H54 (cell line): ENCODE data around the gene RBM4.
"Not testable (repeated sequence)": the region's sequence is repeated elsewhere in the genome, so short reads cannot be mapped to it uniquely, and the experiment has no call there.

Experiments
- DNase-seq: peaks from one replicate; pipeline ENCODE4 v3.0.0; 2011; ENCODE audit warnings: low spot score, mixed read lengths; ENCODE audit not compliant: insufficient read length
- FAIRE-seq: peaks from 3 replicates; lab custom pipeline; 2011; peaks lifted over from hg19 to GRCh38; lab: Jason Lieb, UNC
- POLR2A ChIP-seq: IDR thresholded peaks from 2 replicates; pipeline ENCODE4 v1.6.1; 2011; ENCODE audit warnings: low read depth, mild to moderate bottlenecking, low read length

RBM4 gene

DNA sequence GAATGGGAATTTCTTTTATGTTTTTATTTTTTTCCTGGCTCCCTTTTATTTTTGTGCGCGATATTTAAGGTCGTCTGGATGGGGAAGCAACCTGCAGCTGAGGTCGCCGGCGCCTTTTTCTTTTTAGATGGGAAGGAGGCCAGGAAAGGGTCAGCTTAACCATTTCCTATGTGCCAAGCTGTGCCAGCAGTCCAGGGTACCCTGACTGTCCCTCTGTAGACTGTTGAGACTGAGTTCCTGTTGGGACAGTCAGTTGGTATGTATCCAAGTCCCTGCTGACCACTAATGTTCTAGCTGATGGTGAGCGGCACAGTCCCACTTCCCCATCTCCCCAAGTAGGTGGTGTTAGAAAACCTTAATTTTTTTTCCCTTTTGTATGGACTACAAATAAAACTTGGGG, 11.6 kb upstream of the RBM4 start:
- no peak for DNase-seq

DNA sequence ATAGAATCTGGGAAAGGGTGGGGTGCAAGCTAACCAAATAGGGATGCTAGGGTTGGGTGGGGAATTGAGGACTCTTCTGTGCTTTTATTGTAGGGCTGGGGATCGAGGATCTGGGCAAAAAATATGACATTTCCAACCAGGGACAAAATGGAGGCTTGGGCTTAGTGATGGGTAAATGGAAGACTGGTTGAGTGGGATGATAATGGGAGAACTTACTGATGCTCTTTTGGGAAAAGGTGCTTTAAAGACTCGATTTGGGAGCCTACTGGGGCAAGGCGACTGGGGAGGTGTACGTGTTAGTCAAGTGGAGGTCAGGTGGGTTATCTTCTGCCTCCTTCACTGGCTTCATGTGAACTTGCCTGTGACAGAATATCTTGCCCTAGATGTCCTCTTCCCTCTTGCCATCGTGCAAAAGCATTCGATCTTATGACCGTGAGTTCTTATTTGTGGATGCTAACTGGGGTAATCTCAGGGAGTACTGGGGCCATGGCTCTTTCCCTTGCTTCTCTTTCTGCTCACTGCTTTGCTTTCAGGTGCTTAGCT, 10.4 kb upstream of the RBM4 start:
- no peak for FAIRE-seq
- TF ChIP-seq POLR2A = no peak
- no peak for DNase-seq

More for the DNA sequence above, 11.6 kb upstream of the RBM4 start:
- FAIRE-seq = no peak
- TF ChIP-seq POLR2A = no peak

DNA sequence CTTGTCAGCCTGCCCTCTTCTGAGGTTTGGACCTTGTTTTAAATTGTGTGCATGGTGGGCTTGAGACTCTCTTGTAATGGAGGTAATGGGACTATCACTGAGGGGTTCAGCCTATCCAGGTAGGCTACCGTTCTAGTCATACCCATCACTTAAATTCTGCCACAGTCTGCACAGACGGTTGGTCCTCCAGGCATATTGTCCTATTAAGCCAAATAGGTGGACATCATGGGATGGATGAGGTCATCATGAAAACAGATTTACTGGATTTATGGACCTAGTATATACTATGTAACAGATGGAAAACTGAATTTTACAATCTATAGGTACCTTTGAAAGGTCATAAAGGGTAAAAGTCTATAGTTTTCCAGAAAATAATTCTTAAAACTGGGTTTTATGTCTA, 9.1 kb upstream of the RBM4 start:
- DNase-seq = no peak
- FAIRE-seq = no peak
- no peak for TF ChIP-seq POLR2A

DNA sequence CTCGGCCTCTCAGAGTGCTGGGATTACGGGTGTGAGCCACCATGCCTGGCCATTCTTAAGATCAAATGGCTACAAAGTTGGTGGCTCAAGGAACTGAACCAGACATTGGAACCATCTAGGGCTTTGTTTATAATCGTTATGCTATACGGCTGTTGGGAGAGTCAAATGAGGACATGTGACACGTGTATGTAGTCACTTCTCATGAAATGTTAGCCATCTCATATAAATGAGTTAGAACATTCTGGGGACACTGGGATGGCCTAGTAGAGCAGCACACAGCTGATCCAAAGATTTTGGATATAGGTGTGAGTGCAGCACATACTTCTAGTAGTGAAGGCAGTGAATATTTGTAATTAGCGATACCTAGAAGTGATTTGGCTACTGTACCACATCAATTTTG, 6.6 kb upstream of the RBM4 start:
- no peak for TF ChIP-seq POLR2A
- no peak for FAIRE-seq

DNA sequence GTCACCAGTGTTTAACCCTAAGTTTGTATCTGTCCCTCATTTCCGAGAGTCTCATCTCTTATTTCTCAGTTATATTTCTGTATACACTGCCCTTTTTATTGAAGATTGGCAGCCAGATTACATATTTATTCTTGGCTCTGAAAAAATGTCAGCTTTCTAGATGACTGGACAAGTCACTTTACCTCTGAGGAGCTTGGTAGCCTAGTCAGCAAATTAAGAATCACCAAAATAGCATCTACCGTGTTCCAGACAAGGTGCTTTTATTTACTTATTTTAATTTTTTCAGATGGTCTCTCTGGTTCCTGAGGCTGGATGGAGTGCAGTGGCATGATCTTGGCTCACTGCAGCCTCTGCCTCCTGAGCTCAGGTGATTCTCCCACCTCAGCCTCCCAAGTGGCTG, 5.6 kb upstream of the RBM4 start:
- TF ChIP-seq POLR2A = no peak
- FAIRE-seq (no peak), DNase-seq (no peak)

More for the DNA sequence above, 6.6 kb upstream of the RBM4 start:
- DNase-seq = no peak

DNA sequence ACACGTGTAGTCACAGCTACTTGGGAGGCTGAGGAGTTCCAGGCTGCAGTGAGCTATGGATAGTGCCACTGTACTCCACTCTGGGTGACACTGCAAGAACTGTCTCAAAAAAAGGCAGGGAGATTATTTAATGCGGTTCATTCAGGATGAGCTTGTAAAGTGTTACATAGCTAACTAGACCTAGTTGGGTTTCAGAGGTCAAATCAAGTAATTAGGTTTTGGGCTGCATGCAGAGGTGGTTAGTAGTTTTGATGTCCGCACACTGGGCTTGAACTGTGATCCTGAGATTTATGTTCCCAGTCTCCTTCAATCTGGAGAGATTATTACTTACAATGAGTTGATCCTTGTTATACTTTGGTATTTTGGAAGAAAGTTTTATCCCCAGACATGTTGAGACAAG, 2.1 kb upstream of the RBM4 start:
- no peak for DNase-seq
- no peak for FAIRE-seq
- TF ChIP-seq POLR2A = no peak

DNA sequence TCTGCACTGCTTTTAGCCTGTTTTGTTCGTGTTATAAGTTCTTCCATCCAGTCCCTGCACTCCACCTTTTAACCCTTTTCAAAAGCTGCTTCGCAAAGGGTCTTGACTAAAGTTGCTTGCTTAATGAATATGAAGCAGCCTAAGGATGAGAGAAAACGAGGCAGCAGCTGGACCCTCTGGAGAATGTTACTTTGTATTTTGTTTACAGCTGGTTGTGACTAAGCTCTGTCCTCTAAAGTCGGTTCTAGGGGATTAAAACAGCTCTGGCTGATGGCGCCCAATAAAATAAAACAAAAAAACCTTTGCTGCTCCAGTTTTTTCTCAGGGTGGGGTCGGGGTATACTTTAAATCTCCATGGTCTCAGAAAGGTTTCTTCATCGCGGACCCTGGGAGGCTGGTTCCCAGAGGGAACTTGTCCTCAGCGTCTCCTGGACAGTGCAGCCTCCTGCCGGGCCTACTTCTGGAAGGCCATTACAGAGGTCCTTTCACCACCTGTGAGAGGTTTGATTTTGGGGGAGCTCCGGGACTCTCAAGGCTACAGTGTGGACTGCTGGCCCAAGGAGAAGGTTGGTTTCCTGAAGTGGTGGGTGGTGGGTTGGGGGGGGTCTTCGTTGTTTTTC, 836 bp upstream of the RBM4 start:
- no peak for TF ChIP-seq POLR2A
- no peak for DNase-seq
- FAIRE-seq = no peak

DNA sequence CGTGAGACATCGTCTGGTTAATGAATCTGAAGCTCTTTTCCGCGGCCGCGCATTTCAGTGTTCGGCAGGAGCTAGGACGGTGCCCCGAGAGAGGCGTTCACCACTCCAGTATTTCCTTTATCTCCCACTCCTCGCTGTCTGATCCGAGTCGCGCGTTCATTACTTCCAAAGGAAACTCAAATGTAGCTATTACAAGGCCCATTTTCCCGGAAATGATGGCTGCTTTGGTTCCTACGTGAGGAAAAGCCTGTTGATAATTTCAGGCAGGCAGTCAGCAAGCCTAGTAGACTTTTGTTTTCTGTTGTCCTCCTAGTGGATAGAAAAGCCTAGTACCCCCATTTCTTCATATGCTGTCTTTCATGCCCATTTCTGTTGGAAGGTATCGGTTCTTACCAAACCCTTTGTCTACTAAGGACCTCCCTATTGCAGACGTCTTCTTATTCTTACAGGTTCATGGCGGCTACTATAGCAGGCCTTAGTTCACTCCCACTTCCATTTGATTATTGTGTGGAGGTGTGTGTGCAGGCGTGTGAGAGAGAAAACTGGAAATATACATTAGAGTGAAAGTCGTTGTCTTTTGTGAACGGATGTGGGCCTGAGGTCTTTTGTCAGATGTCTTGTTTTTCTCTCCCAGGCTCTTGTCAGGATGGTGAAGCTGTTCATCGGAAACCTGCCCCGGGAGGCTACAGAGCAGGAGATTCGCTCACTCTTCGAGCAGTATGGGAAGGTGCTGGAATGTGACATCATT, 737 bp downstream of the RBM4 start:
- DNase-seq (no peak), FAIRE-seq (no peak)
- TF ChIP-seq POLR2A = no peak

DNA sequence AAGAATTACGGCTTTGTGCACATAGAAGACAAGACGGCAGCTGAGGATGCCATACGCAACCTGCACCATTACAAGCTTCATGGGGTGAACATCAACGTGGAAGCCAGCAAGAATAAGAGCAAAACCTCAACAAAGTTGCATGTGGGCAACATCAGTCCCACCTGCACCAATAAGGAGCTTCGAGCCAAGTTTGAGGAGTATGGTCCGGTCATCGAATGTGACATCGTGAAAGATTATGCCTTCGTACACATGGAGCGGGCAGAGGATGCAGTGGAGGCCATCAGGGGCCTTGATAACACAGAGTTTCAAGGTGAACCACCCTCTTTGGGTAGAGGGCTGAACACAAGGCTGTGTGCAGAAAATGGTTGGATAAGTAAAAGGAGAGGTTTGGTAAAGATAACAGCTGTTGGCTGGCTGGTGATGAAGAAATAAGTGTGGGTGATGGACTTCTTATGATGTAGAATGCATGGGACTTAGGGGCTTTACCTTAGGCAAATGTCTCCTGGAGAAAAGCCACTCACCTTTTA, 1.4 kb downstream of the RBM4 start:
- DNase-seq, FAIRE-seq: not testable (repeated sequence)

DNA sequence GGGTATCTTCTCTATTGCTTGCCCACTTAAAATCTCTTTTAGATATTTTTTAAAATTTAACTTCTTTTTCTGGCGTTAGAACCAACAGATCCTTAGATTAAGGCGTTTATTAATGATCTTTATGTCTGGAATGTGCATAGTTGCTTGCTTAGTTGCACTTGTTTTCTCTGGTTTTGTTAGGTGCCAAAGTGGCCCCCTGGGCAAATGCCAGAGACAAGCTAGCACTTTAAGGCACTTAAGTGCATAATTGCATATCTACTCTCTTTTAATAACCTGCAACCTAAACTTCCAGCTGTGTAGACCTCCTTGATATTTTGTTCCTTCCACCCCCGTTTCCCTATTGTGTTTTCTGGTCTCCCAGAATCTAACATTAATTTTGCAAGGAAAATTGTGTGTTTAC, 3.3 kb downstream of the RBM4 start:
- FAIRE-seq = no peak
- no peak for DNase-seq
- no peak for TF ChIP-seq POLR2A

DNA sequence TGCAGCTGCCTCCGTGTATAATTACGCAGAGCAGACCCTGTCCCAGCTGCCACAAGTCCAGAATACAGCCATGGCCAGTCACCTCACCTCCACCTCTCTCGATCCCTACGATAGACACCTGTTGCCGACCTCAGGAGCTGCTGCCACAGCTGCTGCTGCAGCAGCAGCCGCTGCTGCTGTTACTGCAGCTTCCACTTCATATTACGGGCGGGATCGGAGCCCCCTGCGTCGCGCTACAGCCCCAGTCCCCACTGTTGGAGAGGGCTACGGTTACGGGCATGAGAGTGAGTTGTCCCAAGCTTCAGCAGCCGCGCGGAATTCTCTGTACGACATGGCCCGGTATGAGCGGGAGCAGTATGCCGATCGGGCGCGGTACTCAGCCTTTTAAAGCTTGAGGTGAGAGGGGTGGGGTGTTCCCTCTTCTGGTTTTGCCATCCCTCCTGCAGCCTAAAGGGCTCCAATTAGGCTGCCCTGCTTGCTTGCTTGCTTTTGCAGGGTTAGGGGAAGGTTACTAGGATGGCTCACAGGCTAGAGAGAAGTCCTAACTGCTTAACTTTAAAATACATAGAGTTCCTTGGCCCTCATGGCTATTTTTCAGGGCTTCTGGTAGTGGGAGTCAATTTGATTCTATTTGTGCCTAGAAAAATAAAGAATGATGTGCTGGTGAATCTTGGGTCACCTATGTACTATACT, 5.4 kb downstream of the RBM4 start:
- FAIRE-seq (no peak), DNase-seq (no peak)
- TF ChIP-seq POLR2A = no peak

DNA sequence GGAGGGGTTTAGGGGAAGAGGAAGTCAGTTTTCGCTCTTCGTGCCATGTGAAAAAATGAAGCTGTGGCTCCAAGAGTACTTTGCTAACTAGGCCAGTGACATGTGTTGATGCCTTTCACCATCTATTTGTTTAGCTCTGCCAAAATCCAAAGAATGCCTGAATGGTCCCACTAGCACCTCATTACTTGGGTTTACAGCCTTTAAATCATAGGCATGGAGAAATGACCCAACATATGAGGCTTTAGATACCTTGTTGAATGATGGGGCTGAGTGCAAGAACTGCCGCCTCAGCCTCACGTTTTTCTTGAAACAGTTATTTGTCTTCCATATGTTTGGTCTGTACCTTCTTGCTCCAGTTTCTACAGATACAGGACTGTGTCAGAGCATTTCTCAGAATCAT, 8.3 kb downstream of the RBM4 start:
- DNase-seq (no peak), FAIRE-seq (no peak)
- TF ChIP-seq POLR2A = no peak

DNA sequence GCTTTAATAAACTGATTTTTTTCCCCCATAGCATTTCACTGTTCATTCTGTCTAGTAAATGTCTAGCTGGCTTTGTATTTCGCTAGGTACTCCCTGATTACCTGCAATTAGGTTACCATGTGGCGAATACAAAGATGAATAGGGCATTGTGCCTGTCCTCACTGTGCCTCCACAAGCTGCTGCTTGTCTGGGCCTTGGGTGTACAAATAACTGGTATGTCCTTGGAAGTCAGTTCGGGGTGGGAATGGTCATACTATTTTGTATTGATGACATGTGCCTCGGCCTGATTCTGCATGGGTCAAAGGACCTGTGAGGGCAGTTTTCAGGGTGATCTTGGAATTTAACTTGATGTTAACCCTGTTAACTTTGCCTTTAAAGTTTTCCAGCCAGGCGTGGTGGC, 11.4 kb downstream of the RBM4 start:
- no peak for DNase-seq
- no peak for TF ChIP-seq POLR2A
- no peak for FAIRE-seq

DNA sequence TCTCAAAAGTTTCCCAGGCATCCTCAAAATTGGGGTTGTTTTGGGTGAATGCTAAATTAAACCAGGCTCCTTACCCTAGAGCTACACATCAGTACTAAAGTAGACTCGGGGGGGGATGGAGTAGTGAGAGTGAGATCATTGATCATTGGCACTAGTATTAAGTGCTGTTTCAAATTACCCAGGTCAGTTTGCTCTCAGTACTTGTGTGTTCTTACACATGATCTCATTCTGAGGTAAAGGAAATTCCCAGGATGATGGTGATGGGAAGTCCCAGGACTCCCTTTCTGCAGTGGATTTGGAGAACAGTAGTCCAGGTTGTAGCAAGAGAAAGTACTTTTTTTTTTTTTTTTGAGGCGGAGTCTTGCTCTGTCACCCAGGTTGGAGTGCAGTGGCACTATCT, 12.5 kb downstream of the RBM4 start:
- DNase-seq = no peak
- no peak for TF ChIP-seq POLR2A
- FAIRE-seq = no peak
